OCI-LY1 (cell line): Measurements from ENCODE around the gene MGRN1.
A peak's percentile ranks its signal among the peaks of the same experiment; 100 is the strongest.

ENCODE experiments used
- H2AFZ ChIP-seq: fragments of 200-600 bp; sonication (generic), shearing (Covaris generic); 2 replicates; pipeline ENCODE4 v1.6.0; 2014; ENCODE audit warnings: antibody characterized with exemption, mild to moderate bottlenecking, low read length
- H3F3A ChIP-seq: fragments of 200-600 bp; sonication (generic), shearing (Covaris generic); 2 replicates; pipeline ENCODE4 v1.6.0; 2014; ENCODE audit warnings: mild to moderate bottlenecking, antibody characterized with exemption, low read length, moderate library complexity; ENCODE audit not compliant: insufficient read depth
- H3K27ac ChIP-seq: fragments of 200-600 bp; sonication (generic); 2 replicates; pipeline ENCODE4 v1.5.1; 2014; ENCODE audit warnings: low read length, mixed run types, mild to moderate bottlenecking, low read depth; ENCODE audit not compliant: poor library complexity, severe bottlenecking
- H3K27me3 ChIP-seq: fragments of 200-600 bp; sonication (generic); 2 replicates; pipeline ENCODE4 v1.6.0; 2014; ENCODE audit warnings: antibody characterized with exemption, mild to moderate bottlenecking, low read length, moderate library complexity; ENCODE audit not compliant: insufficient read depth
- H3K36me3 ChIP-seq: fragments of 200-600 bp; sonication (generic); 2 replicates; pipeline ENCODE4 v1.6.1; 2014; ENCODE audit warnings: mild to moderate bottlenecking, antibody characterized with exemption, low read length, moderate library complexity, mixed read lengths; ENCODE audit not compliant: insufficient read depth
- H3K4me1 ChIP-seq: fragments of 200-600 bp; sonication (generic); 2 replicates; pipeline ENCODE4 v1.5.1; 2014; ENCODE audit warnings: mild to moderate bottlenecking, low read length, moderate library complexity; ENCODE audit not compliant: insufficient read depth, severe bottlenecking
- H3K4me2 ChIP-seq: fragments of 200-600 bp; sonication (generic), shearing (Covaris generic); 2 replicates; pipeline ENCODE4 v1.6.1; 2014; ENCODE audit warnings: low read length
- H3K4me3 ChIP-seq: fragments of 200-600 bp; sonication (generic); 2 replicates; pipeline ENCODE4 v1.5.1; 2014; ENCODE audit warnings: low read length, low read depth, mild to moderate bottlenecking, mixed read lengths; ENCODE audit not compliant: poor library complexity, severe bottlenecking
- H3K79me2 ChIP-seq: fragments of 200-600 bp; shearing (Covaris generic); 2 replicates; pipeline ENCODE4 v1.6.1; 2016; ENCODE audit warnings: mixed run types, low read length, mixed read lengths; ENCODE audit not compliant: insufficient read depth
- H3K9ac ChIP-seq: fragments of 200-600 bp; sonication (generic), shearing (Covaris generic); 2 replicates; pipeline ENCODE4 v1.6.1; 2014; ENCODE audit warnings: mild to moderate bottlenecking, low read length, mixed read lengths
- H3K9me2 ChIP-seq: fragments of 200-600 bp; sonication (generic), shearing (Covaris generic); 2 replicates; pipeline ENCODE4 v1.6.1; 2014; ENCODE audit warnings: low read depth, mild to moderate bottlenecking, low read length, mixed read lengths
- H3K9me3 ChIP-seq: fragments of 200-600 bp; shearing (Covaris generic); 2 replicates; pipeline ENCODE4 v1.6.1; 2014; ENCODE audit warnings: low read length, mixed read lengths
- H4K20me1 ChIP-seq: fragments of 200-600 bp; sonication (generic), shearing (Covaris generic); 2 replicates; pipeline ENCODE4 v1.6.0; 2016; ENCODE audit warnings: mild to moderate bottlenecking, low read length; ENCODE audit not compliant: insufficient read depth
- CTCF ChIP-seq: fragments of 200-600 bp; sonication (generic), shearing (Covaris generic); IDR thresholded peaks from 2 replicates; pipeline ENCODE4 v1.5.1; 2017; ENCODE audit warnings: mild to moderate bottlenecking, antibody characterized with exemption, low read length, moderate library complexity, mixed read lengths
- EZH2 ChIP-seq: fragments of 200-600 bp; sonication (generic), shearing (Covaris generic); IDR thresholded peaks from 2 replicates; pipeline ENCODE4 v1.8.0; 2017; ENCODE audit warnings: borderline replicate concordance, mixed run types, mild to moderate bottlenecking, antibody characterized with exemption, low read length, moderate library complexity, mixed read lengths

MGRN1 gene

GRCh38 chr16:4733211-4733742 is 108.7 kb downstream of the MGRN1 start:
- no peaks in the 10 kb centered on the region for H3F3A ChIP-seq
- H4K20me1 ChIP-seq: no peaks in the 10 kb centered on the region
- peaks cover 15% of the 10 kb centered on the region for H3K4me1 ChIP-seq
- peak overlapping the region; percentile 84 for H3K9ac ChIP-seq
- no peaks in the 10 kb centered on the region for H3K79me2 ChIP-seq
- H2AFZ ChIP-seq: peak overlapping the region; percentile 45; the same call in 1 of the 2 replicates
- no peaks in the 10 kb centered on the region for H3K9me3 ChIP-seq
- H3K27me3 ChIP-seq: no peaks in the 10 kb centered on the region
- no peak for TF ChIP-seq CTCF
- TF ChIP-seq EZH2: no peak
- H3K4me2 ChIP-seq: peak overlapping the region; percentile 76
- H3K27ac ChIP-seq: no peak overlapping the region
- H3K4me3 ChIP-seq: peak overlapping the region; percentile 85
- peaks cover 4% of the 10 kb centered on the region; the same call in 1 of the 2 replicates for H3K36me3 ChIP-seq
- H3K9me2 ChIP-seq: no peaks in the 10 kb centered on the region

DNA sequence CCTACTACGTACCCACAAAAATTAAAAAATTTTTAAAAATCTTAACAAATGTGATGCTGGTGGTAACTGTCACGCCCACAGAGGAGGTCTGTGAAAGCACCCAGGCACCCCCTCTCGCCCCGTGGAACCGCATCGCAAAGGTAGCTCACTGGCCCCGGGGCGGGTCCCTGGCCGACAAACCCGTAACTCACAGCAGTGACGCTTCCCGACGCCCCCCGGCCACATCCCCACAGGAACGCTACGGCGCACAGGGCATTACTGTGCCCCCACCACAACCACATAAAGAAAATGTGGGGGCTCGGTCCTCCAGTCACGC is 109.1 kb downstream of the MGRN1 start:
- H3K9me2 ChIP-seq: no peaks in the 10 kb centered on the region
- H3K4me3 ChIP-seq: peak overlapping the region; percentile 85
- no peaks in the 10 kb centered on the region for H4K20me1 ChIP-seq
- no peaks in the 10 kb centered on the region for H3K27me3 ChIP-seq
- peak overlapping the region; percentile 76 for H3K4me2 ChIP-seq
- H3K27ac ChIP-seq: no peak overlapping the region
- TF ChIP-seq CTCF (no peak), EZH2 (no peak)
- H3K9ac ChIP-seq: peak overlapping the region; percentile 84
- H3K4me1 ChIP-seq: peaks cover 15% of the 10 kb centered on the region
- H3F3A ChIP-seq: no peaks in the 10 kb centered on the region
- H2AFZ ChIP-seq: peak overlapping the region; percentile 45; the same call in 1 of the 2 replicates
- H3K36me3 ChIP-seq: peaks cover 4% of the 10 kb centered on the region; the same call in 1 of the 2 replicates
- H3K9me3 ChIP-seq: no peaks in the 10 kb centered on the region
- H3K79me2 ChIP-seq: no peaks in the 10 kb centered on the region

DNA sequence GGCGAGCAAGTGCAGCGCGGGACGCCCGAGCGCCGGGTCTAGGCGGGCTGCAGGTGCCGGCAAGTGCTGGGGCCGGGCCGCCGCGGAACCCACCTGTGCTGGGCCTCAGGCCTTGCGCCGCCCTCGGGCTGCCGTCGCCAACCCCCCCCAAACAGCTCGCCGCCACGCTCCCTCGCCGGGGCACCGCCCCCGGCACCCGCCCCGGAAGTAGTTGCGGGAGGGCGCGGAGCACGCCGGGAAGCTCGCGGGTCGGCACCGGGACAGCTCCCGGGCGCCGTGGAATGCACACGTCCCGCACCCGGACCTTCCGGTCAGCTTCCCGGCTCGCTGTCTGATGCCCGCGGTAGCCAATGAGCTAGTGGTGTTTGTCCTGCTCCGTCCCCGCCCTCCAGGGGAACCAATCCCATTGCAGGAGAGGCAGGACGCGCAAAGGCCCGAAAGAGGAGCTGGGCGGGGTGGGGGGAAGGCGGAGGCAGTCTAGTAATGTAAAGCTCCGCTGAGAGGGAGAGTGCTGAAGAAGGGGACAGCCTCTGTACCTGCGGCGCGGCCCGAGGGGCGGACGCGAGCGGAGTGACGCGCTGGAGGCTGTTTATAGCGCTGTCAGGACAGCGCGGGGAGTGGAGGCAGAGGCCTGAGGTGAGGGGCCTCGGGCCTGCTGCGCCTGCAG is 109.6 kb downstream of the MGRN1 start, which contains the start of the genes ANKS3 and DNAAF8:
TSS of gene ANKS3 (minus strand) at position 209 of the 667 bp plus-strand sequence. CDS start 4,122 bp downstream, outside the sequence.
TSS of gene DNAAF8 (plus strand) at position 475 of the 667 bp plus-strand sequence. CDS start 1,978 bp downstream, outside the sequence.
- Histone ChIP-seq H2AFZ (peak within 1 kb of the TSS; percentile 89), H3K9ac (peak within 1 kb of the TSS; percentile 84), H3K9me2 (no peaks in the 10 kb centered on the region), H3F3A (no peaks in the 10 kb centered on the region), H3K4me1 (peaks cover 15% of the 10 kb centered on the region), H4K20me1 (no peaks in the 10 kb centered on the region), H3K27me3 (no peaks in the 10 kb centered on the region), H3K27ac (peak within 1 kb of the TSS; percentile 42), H3K36me3 (peaks cover 4% of the 10 kb centered on the region; the same call in 1 of the 2 replicates), H3K4me3 (peak within 1 kb of the TSS; percentile 85), H3K4me2 (peak within 1 kb of the TSS; percentile 76), H3K79me2 (no peaks in the 10 kb centered on the region), H3K9me3 (no peaks in the 10 kb centered on the region)
- TF ChIP-seq CTCF: no peak
- no peak for TF ChIP-seq EZH2
